Measurements from ENCODE around the gene FAM83D.

Gene FAM83D

GRCh38 chr20:38945012-38945411, 18.8 kb downstream of the FAM83D start:
- CTCF ChIA-PET = interaction anchor here (1.2 kb wide), 1 partner anchor 17 kb away, joined by 3 read pairs; the partner anchor contains the start of gene DHX35
- H3K4me3 ChIP-seq (ENCODE audit: low read depth, low read length) = no peak overlapping the region
- TF ChIP-seq CTCF (IDR thresholded peaks at IDR 0.05; ENCODE audit: insufficient read depth, low read length, missing control alignments) = no peak
- DNase-seq (ENCODE audit: low read depth, low spot score) = no peak
- POLR2A ChIA-PET = no interaction called here

- CTCF ChIA-PET = interaction anchor here (1.0 kb wide), 1 partner anchor 103 kb away, joined by 3 read pairs; no protein-coding TSS in a partner anchor
- no peak overlapping the region for H3K4me3 ChIP-seq (ENCODE audit: low read depth, low read length)
- TF ChIP-seq CTCF (IDR thresholded peaks at IDR 0.05; ENCODE audit: insufficient read depth, low read length, missing control alignments) = no peak
- POLR2A ChIA-PET = no interaction called here
- DNase-seq (ENCODE audit: low read depth, low spot score) = no peak
Measured at GRCh38 chr20:38946836-38947235, 20.6 kb downstream of the FAM83D start.

GRCh38 chr20:38947931-38948362, 21.7 kb downstream of the FAM83D start:
- POLR2A ChIA-PET = no interaction called here
- DNase-seq (ENCODE audit: low read depth, low spot score) = no peak
- H3K4me3 ChIP-seq (ENCODE audit: low read depth, low read length) = no peak overlapping the region
- CTCF ChIA-PET = interaction anchor here (0.9 kb wide), 1 partner anchor 13 kb away, joined by 3 read pairs; no protein-coding TSS in a partner anchor
- TF ChIP-seq CTCF (IDR thresholded peaks at IDR 0.05; ENCODE audit: insufficient read depth, low read length, missing control alignments) = no peak

- no peak overlapping the region for H3K4me3 ChIP-seq (ENCODE audit: low read depth, low read length)
- DNase-seq (ENCODE audit: low read depth, low spot score) = no peak
- ChIA-PET POLR2A (no interaction called here), CTCF (interaction anchor here (1.4 to 1.5 kb wide), 2 partner anchors 13 to 24 kb away, joined by 3 to 4 read pairs; partner anchors contain the start of gene FAM83D)
- TF ChIP-seq CTCF (IDR thresholded peaks at IDR 0.05; ENCODE audit: insufficient read depth, low read length, missing control alignments) = no peak
Measured at GRCh38 chr20:38950254-38950653, 24.0 kb downstream of the FAM83D start.

GRCh38 chr20:38951611-38952010, 25.4 kb downstream of the FAM83D start:
- no peak for DNase-seq (ENCODE audit: low read depth, low spot score)
- ChIA-PET POLR2A (no interaction called here), CTCF (interaction anchor here (0.9 to 1.3 kb wide), 3 partner anchors 24 to 97 kb away, joined by 3 read pairs; partner anchors contain the start of gene FAM83D)
- TF ChIP-seq CTCF (IDR thresholded peaks at IDR 0.05; ENCODE audit: insufficient read depth, low read length, missing control alignments) = no peak
- H3K4me3 ChIP-seq (ENCODE audit: low read depth, low read length) = no peak overlapping the region

- no peak overlapping the region for H3K4me3 ChIP-seq (ENCODE audit: low read depth, low read length)
- DNase-seq (ENCODE audit: low read depth, low spot score) = no peak
- ChIA-PET CTCF (interaction anchor here (0.9 to 1.3 kb wide), 3 partner anchors 24 to 97 kb away, joined by 3 read pairs; partner anchors contain the start of gene FAM83D), POLR2A (no interaction called here)
- no peak for TF ChIP-seq CTCF (IDR thresholded peaks at IDR 0.05; ENCODE audit: insufficient read depth, low read length, missing control alignments)
Measured at GRCh38 chr20:38952153-38952552, 25.9 kb downstream of the FAM83D start.
